ENCODE data around the gene SMU1.
A peak's percentile ranks its signal among the peaks of the same experiment; 100 is the strongest.
"Not testable (repeated sequence)": the region's sequence is repeated elsewhere in the genome, so short reads cannot be mapped to it uniquely, and the experiment has no call there.

SMU1 gene

DNA sequence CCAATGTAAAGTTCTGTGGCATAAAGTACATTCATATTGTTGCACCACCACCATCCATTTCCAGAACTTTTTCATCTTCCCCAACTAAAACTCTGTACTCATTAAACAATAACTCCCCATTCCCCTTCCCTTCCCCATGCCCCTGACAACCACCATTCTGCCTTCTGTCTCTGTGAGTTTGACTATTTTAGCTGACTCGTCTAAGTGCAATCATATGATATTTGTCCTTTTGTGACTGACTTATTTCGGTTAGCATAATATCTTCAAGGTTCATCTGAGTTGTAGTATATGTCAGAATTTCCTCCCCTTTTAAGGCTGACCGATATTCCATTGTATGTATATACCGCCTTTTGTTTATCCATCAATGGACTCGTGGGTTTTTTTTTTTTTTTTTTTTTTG, 29.0 kb upstream of the SMU1 start:
- DNase-seq (ENCODE audit: low read depth): no peak

DNA sequence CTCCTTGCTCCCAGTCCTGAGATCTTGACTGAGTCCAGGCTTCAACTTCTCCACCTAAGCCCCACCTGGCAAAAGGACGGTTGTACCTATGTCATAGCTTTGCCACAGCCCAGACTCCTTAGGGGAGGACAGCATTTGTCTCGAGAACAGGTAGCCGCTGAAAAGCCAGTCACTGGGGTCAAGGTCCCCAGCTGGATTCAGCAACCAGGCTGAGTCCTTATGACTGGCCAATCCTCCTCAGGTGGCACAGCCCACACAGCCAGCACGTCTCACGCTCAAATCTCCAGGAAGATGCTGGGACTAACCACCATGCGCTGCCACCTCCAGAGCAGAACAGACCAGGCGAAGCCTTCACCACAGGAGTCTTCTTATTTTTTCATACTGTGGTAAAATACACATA, 27.9 kb upstream of the SMU1 start:
- no peak for DNase-seq (ENCODE audit: low read depth)

DNA sequence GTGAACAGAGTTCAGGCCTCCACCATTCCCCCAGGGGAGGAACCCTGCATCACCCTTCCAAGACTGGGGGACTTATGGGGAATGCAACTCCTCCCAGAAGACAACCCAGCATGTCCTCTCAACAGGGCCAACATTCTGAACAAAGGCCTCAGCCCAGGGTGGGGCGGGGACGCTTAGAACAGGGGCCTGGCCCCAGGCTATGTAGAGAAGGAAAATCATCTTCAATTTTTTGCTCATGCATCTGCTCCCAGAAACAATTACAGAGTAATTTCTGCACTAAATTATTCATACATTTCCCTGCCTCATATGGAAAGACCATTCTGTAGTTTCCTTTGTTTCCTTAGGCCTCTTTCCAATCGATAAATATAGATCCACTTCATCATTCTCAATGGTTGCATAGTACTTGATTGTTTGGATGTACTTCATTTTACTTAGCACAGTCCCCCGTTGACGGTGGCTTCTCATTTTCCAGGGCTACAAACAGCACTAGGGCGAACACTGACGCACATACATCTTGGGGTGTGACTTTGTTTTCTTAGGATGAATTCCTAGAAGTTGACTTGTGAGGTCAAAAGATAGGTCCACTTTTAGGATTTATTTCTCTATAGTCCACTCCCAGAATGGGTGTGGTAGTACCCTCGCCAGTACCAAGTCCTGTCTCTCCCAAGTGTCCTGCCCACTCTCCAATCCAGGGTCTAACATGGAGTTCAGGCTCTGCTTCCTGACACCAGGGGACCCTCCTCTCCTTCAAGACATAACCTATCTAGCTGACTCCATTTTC, 27.2 kb upstream of the SMU1 start:
- no peak for DNase-seq (ENCODE audit: low read depth)

DNA sequence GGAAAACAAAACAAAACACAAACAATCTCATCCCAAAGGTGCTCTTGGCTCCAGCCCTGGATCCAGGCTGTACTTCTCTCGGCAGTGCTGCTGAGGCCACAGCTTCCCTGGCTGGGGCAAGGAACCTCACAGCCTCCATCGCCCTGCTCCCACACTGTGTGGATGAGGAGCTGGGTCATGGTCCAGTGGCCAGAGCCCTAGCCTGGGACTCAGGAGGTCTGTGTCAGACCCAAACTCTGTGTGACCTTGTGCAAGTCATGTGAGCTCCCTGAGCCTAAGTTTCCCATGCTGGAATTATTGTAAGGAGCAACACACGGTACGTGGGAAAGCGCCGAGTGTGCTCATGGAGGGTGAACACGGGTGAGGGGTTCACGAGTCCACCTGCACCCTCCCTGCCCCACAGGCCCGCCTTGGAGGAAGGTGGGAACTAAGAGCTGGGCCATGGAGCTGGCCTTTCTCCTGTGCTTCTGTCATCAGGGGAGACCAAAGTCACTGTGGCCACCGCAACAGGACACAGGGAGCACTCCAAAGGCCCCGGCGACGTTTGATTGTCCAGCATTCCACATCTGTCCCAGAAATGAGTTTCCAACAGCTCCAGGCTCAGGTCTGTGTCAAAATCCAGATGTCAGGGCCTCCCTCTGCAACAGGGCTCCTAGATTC, 26.2 kb upstream of the SMU1 start:
- DNase-seq (ENCODE audit: low read depth): no peak

DNA sequence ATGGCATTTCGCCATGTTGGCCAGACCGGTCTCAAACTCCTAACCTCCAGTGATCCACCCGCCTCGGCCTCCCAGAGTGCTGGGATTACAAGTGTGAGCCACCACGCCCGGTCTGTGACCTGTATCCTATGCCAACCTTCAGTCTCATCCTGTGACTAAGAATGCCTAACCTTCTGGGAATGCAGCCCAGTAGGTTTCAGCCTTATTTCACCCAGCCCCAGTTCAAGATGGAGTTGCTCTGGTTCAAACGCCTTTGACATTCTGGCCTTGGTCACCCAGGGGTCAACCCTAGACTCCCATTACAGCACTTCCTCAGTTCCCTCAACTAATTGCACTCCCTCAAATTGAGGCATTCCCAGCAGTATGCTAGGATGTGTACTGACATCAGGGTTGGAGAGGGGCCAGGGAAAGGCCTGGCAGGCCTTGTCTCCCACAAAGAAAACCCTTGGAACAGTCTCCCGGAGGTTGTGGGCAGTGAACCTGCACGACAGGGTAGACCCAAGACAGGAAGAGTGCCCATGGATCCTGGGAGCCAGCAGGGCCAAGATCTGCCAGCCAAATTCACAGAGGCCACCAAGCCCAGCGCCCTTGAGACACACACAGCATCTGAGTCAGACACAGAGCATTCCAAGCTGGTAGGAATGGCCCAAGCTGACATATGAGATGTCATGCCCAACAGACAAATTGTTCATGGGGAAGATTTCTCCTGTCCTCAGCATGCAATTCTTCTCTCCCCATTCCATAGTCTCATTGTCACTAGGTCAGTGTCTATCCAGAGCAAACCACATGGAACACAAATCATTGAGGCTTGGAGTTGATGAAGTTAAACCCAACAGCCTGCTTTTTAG, 24.9 kb upstream of the SMU1 start:
- DNase-seq (ENCODE audit: low read depth): no peak

DNA sequence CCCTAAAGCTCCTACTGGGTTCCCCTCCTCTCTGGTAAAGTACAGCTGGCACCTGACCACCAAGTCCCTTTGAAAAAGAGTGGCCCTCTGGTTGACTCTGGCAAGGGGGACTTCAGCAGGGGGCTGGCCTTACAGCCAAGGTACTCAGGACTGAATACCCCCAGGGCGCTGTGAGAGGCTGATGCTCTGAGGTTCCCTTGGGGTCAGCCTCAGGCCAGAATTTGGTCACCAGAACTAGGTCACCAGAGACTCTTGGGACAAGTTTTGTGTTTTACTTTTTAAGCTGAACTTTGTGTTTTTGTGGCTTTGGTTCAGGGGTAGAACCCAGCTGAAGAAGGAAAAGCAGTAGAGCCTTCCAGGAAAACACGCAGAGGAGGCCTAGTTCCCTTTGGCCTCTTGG, 23.3 kb upstream of the SMU1 start:
- no peak for DNase-seq (ENCODE audit: low read depth)

DNA sequence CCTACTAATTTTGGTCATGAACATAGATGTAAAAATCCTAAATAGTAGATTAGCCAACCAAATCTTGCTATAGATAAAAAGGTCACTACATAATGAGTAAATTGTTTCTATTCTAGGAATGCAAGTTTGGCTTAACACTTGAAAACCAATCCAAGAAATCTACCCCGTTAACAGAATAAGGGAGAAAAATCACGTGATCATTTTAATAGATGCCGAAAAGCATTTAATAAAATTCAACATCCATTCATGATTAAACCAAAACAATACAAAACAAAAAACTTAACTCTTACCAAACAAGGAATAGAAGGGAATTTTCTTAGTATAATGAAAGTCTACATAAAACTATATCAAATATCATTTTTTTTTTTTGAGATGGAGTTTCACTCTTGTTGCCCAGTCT, 20.7 kb upstream of the SMU1 start:
- DNase-seq (ENCODE audit: low read depth): no peak

DNA sequence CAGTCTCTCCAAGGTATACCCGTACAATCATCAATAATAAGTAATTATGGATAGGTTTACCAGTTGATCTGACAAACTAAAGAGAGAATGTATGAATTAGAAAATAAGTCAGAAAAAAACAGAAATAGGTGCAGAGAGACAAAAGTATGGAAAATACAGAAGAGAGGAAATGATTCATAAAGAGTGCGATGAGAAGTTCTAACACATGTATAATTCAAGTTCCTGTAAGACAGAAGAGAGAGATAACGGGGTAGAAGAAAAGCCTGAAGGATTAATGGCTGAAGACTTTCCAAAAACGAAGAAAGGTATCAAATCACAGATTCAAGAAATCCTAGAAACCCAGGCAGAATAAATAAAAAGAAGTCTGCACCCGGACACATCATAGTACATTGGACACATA, 16.2 kb upstream of the SMU1 start:
- no peak for DNase-seq (ENCODE audit: low read depth)

DNA sequence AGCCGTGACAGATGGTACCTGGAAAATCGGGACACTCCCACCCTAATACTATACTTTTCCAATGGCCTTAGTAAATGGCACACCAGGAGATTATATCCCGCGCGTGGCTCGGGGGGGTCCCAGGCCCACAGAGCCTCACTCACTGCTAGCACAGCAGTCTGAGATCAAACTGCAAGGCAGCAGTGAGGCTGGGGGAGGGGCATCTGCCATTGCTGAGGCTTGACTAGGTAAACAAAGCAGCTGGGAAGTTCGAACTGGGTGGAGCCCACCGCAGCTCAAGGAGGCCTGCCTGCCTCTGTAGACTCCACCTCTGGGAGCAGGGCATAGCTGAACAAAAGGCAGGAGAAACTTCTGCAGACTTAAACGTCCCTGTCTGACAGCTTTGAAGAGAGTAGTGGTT, 9.2 kb upstream of the SMU1 start:
- not testable (repeated sequence) for DNase-seq (ENCODE audit: low read depth)

DNA sequence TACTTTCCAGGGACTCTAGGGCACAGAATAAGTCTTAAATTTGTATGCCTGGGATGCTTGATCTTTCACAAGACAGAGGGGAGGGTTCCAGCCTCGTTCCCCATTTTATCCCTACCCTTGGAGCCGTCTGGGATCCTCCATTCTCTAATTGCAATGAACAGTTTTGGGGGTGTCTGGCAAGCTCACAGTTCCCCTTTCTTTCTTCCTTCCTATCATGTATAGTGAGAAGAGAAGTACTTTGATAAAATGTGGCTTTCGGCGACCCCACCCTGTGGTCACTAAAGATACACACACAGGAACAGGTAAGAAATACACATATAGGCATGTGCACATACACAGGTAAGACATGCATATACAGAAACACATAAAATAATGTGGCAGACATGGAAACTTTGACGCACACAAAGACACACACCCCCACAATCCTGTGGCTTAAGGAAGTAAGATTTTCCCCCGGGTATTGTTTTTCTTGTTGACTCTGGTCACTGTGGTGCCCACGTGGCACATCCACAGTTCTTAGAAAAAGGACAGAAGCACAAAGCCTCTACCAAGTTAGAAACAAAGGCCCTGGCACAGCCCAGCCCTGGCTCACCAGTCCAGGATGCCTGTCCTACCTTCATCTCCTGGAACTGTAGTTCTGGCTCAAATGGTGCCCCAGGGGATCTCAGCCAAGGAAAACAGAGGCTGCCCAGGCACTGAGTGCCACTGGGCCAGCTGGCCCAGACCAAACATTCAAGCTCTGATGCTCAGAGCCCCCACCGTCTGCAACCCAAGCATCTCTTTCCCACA, 6.3 kb upstream of the SMU1 start:
- DNase-seq (ENCODE audit: low read depth): no peak

DNA sequence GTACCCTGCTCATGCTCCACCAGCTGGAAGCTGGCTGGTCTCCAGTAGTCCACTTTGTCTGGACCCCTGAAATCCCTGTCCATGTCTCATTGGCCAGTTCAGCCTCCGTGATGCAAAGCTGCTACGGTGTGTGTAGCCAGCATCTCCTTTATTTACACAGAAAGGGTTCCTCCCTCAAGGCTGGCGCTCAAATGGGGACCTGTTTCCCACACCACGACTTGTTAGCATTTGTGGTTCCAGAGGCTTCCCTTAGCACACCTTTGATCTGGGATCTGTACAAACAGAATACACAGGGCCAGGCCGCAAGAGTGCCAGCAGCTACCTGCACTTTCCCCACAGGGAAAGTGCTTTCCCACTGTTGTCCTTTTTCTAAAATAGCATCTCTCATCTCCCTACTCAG, 5.7 kb upstream of the SMU1 start:
- no peak for DNase-seq (ENCODE audit: low read depth)

DNA sequence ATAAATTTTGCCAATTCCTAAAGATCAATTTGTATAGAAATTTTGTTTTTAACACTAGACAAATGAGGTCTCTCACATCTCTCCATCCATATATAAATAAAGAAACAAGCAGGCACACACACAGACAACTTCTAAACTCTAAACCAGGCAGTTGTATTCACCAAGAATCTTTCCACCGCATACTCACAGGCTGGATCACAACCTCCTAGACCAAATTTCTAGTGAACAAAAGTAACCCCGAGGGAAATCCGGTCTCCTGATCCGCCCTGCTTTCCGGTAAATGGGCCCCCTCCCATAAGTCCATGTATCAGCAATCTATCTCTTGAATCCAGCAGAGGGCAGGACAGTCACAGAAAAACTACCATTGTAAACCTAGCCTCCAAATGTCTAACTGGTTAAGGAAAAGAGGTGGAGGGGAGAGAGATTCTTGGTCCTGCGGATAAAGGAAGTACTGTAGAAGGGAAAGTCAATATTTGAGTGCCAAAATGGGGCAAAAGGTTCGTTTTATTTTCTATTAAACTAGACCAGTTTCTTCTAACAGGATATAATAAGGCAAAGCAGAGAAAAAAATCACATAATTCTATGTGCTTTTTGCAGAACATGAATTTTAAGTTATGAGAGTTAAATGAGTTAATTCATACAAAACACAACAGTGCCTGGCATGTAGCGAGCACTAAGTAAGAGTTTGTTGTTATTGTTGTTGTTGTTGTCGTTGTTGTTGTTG, 4.8 kb upstream of the SMU1 start:
- peak; percentile 7 for DNase-seq (ENCODE audit: low read depth)

DNA sequence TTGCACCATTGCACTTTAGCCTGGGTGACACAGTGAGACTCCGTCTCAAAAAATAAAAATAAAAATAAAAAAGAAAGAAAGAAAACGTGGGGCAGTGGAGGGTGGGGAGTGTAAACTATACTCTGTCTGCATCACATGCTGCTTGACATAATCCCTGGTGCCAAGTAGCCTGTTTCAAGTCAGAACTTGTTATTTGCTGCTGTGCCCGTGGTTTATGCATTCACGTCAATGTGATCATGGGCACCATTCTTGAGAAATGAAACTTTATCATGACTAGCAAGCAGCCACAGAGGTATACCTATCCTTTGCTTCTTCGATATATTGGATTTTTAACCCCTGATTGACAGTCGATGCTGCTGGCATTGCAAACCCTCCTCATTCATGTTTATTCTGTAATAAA, 4.1 kb upstream of the SMU1 start:
- no peak for DNase-seq (ENCODE audit: low read depth)

DNA sequence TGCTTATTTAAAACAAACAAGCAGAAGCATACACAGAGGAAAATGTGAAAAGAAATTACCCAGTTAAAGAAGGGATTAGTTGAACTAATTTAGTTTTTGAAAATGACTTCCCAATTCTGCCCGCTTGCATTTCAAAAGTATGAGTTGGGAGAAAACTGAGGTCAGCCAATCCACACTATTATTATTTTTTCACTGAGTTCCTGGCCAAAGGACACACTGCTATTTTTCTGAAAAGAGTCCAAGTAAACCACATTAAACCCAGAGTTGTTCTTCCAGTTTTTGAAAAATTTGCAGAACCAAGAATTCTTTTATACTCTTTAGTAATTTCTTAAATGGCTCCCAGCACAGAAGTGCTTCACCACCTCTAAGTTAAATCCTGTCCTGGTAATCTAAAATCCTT, 7.5 kb downstream of the SMU1 start:
- DNase-seq (ENCODE audit: low read depth): no peak

DNA sequence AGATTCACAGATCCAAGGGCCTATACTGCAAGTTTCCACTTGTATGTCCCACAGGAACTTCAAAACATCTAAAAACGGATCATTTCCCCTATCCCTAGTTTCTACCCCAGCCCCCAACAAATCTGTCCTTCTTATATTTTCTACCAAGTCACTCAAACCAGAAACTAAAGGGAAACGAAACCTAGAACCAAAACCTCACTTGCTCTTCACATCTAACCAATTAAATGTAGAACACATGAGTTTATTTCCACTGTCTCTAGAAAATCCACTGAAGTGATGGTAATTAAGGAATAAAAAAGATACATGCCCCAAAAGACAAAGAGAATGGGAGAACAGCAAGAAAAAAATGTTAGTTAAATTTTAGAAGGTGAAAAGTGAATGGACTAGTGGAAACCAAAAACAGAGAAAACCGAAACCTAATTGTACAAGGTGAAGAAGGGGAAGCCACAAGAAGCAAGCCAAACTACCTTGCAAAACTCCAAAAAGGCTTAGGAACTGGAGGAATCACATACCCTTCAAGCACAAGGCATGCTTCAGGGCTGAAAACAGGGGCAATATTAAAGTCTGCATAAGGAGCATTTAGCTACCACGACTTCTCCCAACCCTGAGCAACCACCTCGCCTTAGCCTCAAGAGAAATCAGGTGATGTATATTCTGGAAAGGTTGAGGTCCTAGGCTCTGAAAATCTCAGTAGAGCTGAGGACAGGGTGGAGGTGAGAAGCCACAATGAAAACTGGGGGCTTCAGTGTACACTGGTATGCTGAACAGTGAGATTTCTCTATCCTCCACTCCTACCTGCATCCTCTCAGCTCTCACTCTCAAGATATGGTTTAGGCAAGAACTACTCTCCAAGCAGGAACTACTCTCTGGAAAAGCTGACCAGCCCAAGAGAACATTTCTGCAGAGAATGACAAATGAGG, 11.1 kb downstream of the SMU1 start:
- DNase-seq (ENCODE audit: low read depth): no peak

DNA sequence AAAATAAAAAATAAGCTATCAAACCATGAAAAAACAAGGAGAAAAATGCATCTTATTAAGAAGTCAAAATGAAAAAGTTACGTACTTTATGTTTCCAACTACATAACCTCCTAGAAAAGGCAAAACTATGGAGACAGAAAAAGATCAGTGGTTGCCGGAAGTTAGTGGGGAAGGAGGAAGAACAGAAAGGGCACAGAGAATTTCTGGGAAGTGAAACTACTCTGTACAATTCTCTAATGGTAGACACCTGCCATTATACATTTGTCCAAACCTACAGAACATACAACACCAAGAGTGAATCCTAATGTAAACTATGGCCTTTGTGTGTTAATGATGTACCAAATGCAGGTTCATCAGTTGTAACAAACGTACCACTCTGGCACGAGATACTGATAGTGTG, 25.3 kb downstream of the SMU1 start:
- DNase-seq (ENCODE audit: low read depth): no peak

DNA sequence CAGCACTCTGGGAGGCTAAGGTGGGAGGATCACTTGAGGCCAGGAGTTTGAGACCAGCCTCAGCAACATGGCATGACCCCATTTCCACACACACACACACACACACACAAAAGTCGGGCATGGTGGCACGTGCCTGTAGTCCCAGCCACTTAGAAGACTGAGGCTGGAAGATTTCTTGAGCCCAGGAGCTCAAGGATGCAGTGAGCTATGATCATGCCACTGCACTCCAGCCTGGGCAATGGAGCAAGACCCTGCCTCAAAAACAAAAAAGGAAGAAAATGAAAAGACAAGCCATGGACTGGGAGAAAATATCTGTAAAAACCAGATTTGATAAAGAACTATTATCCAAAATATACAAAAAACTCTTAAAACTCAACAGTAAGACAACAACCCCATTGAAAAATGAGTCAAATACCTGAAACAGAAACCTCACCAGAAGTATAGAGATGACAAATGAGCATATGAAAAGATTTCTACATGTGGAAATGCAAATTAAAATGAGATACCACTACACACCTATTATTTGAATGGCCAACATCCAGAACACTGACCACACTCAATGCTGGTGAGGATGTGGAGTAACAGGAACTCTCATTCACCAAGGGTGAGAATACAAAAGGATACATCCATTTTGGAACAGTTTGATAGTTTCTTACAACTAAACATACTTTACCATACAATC, 26.7 kb downstream of the SMU1 start:
- DNase-seq (ENCODE audit: low read depth): no peak

DNA sequence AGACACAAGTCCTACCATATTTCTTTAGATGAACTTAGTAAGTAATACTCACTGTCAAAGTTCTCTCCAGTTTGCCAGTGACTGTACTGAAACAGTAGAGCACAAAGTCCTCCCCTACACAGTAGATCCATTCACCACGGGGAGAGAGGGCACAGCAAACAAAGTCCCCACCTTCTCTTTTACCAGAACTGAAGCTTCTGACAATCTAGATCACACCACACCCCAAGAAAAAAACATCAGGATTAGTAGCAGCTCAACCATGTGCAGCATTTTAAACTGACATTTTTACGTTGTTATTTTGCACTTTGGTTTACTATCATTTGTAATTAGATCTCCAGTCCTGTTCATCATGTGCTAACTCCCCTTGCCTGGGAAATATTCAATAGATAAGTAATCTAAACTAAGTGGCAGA, 28.4 kb downstream of the SMU1 start:
- no peak for DNase-seq (ENCODE audit: low read depth)

DNA sequence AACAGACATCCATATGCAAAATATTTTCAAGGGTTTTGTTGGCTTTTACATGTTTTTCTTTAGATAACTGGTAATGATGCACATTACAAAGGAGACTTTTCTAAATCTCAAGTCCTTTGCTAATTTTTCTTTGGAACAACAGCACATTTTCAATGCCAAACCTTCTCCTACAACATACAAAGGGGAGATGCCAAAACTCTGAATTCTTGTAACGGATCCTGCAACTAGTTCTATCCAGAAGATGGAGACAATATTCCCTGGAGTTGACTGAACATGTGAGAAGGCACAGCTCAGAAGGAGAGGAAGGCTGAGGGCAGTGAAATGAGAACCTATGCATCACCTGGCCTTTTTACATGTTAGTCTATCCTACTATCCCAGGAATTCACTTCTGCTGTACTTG, 30.4 kb downstream of the SMU1 start:
- DNase-seq (ENCODE audit: low read depth): no peak
